ENCODE results near the gene SCAMP3.
"Not testable (repeated sequence)": the region's sequence is repeated elsewhere in the genome, so short reads cannot be mapped to it uniquely, and the experiment has no call there.

Gene SCAMP3

DNA sequence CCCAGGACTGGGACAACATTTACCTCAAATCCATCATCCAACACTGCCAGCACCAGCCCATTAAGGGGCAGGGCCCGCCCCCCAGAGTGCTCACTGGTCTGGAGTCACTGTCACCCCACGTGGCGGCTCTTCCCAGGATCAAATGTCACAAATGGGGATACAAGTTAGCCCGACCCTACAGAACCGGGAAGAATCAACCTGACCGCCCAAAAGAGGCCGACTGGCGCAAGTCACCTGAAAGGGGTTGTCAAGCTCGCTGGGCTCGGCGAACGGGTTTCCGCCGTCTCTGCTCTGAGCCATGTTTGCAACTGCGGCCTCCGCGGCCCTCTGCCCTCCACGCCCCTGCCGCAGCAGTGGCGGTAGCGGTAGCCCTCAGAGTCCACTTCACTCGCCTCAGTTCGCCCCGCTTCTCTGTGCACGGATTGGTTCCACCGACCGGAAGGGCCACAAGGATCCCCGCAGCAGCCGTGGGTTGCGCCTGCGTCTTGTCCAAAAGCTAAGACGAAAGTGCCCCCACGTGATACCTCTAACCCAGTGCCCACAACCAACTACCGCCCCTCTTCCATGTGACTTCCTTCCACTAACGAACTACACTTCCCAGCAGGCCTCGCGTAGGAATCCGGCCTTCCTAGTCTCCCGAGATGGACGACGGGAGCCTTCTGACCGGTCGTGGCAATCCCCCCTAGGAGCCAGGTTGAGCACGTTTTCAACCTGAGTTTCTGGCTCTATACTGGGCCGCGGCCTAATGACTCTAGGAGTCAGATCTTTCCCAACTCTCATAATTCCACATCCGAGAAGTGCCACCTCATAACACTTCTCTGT is at the start of gene SCAMP3:
TSS of gene SCAMP3 (minus strand) at position 509 of the 822 bp plus-strand sequence. CDS start at position 300, 209 bp downstream.
- peak; percentile 98 to 99 (median 99) for DNase-seq

DNA sequence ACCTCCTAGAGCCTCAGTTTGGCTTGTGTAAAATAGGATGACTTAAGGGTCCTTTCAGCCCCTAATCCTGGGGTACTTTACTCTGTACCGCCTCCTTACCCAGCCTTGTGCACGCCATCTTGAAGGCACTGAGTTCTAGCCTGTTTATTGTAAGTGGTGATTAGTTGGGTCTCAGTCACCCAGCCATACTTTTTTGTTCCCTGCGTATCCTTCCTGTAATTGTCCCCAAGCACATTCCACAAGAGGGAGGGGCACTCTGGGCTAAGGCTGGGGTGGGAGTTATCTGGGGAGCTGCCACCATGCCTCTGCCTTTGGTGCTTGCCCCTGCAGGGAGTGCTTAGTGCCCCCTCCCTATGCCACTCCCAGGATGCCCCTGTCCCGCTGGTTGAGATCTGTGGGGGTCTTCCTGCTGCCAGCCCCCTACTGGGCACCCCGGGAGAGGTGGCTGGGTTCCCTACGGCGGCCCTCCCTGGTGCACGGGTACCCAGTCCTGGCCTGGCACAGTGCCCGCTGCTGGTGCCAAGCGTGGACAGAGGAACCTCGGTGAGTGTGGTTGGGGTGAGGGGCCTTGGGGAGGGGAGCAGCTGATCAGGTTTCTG is 47.4 kb upstream of the SCAMP3 start:
- peak in 2 of 3 donors; percentile 10 to 45 for DNase-seq

DNA sequence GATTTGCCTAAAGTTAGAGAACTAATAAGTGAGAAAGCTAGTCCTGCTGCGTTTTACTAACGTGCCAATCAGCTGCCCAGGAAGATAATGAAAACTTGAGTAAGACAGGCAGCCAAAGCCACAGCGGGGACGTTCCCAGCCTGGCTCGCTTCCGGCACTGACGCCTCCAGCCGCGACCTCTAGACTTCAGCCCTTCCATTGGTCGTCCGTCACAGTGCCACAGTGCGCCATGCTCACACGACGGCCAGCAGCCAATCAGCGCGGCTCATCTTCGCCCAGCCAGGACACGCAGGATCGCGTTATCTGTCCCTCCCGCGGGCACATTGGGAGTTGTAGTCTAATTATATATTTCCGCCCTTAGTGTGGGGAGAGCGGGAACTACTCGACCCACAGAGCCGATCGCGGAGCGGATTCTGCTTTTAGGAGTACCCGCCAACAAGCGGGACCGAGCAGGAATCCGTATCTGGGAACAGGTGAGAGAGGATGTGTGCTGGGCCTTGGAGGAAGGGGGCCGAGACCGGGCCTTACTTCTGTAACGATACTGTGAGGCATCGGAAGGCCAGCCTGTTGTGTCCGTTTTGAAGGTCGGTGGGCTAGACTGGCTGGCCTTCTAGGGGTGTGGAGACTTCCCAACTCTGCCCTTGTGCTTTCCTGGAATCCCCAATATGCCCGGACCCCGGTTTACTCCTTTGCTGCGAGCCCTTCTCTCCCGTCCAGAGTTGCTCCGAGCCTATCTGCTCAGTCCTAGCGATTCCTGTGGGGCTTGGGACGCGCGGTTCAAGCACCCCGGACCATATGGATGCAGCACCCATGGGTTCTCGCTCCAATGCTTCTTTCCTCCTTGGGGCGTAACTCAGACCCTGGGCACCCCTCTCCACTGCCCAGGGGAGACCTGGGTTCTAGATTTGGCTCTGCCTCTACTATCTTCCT is 46.6 kb upstream of the SCAMP3 start, which contains the start of gene FDPS:
TSS of gene FDPS (plus strand) at position 374 of the 930 bp plus-strand sequence. CDS start 924 bp downstream, outside the sequence.
- DNase-seq, result peak; percentile 98 to 100 (median 99)

DNA sequence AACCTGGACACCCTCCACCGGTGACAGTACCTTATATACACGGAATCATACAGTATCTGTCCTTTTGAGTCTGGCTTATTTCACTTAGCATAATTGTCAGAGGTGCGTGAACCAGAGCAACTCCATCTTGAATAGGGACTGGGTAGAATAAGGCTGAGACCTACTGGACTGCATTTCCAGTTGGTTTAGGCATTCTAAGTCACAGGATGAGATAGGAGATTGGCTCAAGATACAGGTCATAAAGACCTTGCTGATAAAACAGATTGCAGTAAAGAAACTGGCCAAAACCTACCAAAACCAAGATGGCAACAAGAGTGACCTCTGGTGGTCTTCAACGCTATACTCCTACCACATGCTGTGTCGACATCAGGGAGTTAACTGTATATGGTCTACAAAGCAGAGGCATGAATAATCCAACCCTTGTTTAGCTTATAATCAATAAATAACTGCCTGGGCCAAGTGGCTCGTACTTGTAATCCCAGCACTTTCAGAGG is 45.1 kb upstream of the SCAMP3 start:
- DNase-seq, result peak; percentile 50 to 59 (median 56)

DNA sequence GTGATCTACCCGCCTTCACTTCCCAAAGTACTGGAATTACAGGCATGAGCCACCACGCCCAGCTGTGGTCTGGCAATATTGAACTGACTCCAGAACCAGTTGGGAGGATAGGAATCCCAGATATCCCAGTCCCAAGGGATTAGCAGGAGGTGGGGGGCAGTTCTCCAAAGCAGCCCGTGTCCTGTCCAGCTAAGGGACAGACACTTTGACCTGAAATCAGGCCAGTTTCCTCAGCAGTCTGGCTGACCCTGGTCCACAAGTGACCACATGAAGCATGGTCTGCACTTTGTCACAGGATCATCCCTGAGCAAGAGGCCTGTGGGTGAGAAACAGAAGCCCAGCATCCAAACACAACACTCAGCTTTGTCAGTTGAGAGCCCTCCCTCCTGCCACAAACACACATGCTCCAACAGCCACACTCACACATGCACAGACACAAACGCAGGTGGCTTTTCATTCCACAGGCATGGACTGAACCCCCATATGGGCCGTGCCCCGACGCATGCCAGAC is 43.8 kb upstream of the SCAMP3 start:
- no peak for DNase-seq

DNA sequence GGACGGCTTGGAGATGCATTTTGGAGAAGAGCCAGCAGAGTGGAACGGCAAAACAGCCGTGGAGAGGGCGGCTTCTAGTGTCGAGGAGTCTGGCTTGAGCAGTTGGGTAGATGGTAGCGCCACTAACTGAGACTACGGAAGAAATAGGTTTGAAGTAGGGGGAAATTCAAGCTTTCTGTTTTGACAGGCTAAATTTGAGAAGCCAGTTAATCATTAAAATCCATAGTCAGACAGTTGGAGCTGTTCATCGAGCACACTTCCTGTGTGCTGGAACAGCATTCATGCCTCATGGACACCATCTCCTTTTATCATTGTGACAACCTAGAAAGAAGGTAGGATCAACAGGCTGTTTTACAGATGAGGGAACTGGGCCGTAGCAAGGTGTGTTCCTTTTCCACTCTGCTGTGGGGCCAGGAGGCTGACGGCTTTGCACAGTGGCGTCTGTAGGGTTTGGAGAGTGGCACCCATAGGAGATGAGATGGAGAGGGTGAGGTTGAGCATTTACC is 42.5 kb upstream of the SCAMP3 start:
- DNase-seq, result no peak

DNA sequence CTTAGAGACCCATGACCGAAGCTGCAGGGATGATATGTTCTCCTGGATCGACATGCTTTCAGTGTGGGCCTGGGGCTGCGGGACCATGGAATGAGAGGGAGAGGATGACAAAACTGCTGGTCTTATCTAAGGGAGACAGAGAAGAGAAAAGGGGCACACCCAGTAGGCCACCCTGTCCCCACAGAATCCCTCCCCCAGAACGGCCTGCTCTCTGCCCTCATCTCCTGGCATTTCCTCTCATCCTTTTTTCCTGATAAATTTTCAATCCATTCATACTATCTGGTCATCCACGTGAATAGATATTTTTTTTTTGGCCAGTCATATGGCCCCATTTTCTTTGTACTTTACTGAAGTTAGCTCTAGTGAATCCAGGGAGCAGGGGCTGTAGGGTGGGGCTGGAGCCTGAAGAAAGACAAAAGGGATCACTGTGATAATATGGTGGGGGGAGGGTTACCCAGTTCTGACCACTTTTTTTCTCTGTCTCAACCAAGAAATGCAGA is 39.2 kb upstream of the SCAMP3 start, which contains the start of gene PKLR:
TSS of gene PKLR (minus strand) at position 97 of the 500 bp plus-strand sequence. CDS start at position 54, 43 bp downstream.
- DNase-seq, result no peak

DNA sequence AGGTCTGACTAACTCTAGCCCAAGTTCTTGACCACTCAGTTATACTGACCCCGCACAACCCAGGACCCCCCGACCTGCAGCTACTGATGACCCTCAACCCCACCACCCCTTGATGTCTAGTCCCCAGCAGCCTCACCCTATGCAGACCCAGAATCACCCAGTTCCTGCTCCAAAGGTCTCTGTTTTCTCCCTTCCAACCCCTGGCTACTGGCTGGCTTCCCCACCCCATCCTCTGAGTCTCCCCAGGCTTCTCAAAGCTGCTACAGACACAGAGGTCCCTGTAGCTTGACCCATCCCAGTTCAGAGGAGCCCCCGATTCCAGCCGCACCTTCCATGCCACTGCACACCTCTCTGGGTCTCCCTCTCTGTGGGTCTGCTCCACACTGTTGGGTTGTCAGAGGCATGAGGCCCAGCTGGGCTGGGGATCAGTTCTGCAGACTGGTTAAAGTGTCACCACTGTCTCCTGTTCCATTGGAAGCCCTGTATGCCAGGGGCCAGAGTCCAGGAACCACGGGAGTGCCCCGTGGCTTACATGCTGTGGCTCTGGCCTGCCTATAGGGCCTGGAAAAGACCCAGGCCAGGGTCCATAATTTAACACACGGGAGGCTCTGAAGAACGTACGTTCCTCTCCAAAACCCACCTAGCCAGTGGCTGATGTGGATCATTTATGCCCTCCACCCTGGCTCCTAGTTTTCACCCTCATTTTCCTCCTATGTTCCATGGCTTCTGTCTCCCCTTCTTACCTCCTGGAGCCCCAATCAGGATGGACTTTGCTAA is 38.6 kb upstream of the SCAMP3 start:
- DNase-seq, result no peak

DNA sequence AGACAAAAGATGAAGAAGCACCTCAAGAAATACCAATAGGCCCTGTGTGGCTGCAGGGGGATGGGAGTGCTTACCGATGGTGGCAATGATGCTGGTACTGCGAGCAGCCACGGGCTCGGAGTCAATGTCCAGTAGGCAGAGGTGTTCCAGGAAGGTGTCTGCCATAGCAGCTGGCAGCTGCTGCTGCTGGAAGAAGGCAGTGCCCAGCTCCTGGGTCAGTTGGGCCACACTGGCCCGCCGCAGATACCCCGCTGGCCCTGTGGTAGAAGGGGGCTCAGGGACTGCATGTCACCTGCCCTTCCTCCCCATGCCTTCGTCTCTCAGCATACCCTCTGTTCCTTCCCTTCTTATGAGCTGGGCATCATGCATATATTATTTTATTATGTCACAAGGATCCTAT is 37.9 kb upstream of the SCAMP3 start:
- no peak for DNase-seq

DNA sequence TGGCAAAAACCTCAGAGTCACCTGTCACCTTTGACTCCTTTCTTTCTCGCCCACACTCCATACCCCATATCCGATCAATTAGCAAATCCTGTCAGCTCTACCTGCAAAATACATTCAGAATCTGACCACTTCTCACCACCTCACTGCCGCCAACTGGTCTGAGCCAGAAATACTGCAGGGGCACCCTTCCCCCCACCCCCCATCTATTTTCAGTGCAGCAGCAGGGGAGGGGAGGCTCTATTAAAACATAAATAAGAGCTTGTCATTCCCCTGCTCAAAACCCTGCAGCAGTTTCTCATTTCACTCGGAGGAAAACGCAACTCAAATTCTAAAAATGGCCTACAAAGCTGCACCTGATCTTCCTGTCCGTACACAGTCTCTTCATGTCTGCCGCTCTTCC is 35.2 kb upstream of the SCAMP3 start:
- no peak for DNase-seq

DNA sequence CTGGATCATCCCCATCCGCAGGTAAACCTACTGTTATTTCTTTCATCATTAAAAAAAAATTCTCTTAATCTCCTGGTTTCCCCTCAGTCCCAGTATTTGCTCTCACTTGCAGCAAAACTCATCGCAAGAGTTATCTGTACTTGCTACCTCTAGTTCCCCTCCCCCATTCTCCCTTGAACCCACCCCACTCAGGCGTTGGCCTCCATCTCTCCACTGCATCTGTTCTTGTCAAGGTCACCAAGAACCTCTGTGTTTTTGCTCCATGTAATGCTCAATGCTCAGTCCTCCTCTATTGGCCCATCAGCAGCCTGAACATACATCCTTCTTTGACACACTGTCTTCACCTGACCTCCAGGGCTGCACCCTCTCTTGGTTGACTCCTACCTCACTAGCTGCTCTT is 34.5 kb upstream of the SCAMP3 start:
- no peak for DNase-seq

DNA sequence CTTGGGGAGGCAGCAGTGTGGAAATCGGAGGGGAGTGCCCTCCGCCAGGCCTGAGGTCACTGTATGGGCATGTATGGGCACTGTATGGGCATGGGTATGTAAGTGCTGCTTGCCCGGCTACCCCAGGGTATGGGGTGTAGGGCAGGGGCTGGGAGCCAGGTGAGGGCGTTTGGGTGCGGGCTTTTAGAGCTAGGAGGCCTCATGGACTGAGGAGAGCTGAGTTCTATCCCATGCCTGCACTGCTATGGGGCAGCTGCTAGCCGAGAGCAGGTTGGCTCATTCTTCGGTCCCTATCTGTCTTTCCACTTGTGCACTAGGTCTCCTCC is 33.7 kb upstream of the SCAMP3 start:
- no peak for DNase-seq

DNA sequence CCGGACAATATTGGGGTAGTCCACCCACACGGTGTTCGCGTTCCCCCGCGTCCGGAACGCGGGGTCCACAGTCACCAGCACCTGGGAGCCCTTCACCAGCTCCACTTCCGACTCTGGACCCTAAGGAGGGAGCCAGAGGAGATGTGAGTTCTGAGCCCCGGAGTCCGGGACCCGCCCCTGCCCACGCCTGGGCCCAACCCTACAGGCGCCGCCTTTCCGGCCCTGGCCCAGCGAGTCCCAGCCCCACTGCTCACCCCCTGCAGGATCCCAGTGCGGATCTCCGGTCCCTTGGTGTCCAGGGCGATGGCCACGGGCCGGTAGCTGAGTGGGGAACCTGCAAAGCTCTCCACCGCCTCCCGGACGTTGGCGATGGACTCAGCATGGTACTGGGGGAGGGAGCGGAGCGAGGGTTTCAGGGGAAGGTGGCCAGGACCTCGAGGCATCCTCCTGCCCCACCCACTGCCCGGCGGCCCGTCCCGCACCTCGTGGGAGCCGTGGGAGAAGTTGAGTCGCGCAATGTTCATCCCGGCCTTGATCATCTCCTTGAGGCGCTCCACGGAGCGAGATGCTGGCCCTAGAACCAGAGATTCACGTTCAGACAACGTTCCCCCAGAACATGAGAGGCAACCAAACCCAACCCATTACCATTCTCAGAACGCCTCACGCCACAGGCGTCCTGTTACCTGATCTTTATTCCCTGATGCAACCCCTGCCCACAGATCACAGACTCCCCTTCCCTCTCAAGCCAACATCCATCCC is 33.2 kb upstream of the SCAMP3 start:
- DNase-seq, result no peak

DNA sequence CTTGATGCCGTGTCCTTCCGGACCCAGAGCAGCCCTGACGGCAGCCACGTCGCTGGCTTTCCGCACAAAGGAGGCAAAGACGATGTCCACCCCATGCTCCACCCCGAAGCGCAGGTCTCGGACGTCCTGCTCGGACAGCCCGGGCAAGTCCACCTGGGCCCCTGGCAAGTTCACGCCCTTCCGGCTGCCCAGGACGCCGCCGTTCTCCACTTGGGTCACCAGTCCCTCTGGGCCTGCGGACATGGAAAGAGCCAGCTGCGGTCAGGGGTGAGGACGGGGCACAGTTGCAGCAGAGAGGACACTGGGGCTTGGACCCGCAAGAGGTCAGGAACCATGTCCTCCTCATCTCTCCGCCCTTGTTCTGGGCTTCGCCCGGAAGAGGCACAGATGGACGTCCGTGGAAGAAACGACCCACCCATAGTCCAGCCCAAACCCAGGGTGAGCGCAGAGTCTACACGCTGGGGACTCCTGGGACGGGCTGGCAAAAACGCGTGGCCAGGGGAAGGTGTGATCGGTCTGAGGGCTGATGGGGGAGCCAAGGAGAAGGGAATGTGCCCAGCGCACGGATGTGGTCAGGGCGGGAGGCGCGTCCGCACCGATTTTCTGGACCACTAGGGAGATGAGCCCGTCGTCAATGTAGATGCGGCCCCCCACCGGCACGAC is 32.5 kb upstream of the SCAMP3 start:
- no peak for DNase-seq

DNA sequence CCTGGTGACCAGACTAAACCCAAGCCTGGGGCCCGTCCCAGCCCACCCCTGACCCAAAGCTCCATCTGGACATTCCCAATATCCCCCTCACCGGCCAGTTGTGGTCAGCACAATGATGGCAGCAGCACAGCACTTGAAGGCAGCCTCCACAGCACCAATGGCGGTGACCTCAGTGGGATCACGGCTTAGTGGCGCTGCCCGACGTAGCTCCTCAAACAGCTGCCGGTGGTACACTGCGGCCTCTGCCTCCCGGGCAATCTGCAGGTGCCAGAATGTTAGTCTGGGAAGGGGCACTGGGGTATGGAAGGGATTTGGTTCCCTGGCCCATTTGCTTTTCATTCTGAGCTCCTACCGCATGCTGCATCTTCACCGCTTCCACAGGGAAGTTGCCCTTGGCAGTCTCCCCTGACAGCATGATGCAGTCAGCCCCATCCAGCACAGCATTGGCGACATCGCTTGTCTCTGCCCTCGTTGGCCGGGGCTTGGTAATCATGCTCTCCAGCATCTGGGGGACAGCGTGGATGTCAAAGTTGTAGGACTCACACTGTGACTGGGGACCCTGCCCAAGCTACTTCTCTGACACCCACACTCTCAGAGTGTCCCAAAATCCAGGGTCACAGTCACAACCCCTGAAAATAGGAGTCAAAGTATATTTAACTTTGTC is 31.1 kb upstream of the SCAMP3 start:
- DNase-seq, result no peak

DNA sequence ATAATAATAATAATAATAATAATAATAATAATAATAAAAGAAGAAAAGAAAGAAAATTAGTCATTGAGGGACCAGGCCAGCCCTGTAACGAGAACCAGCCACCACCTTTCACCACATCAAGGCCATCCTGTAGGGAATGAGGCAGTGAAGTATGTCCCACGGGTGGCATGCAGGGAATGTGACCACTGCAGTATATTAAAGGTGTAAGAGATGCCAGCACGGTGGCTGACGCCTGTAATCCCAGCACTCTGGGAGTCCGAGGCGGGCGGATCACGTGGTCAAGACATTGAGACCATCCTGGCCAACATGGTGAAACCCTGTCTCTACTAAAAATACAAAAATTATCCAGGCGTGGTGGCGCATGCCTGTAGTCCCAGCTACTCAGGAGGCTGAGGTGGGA is 28.8 kb upstream of the SCAMP3 start:
- DNase-seq, result not testable (repeated sequence)

DNA sequence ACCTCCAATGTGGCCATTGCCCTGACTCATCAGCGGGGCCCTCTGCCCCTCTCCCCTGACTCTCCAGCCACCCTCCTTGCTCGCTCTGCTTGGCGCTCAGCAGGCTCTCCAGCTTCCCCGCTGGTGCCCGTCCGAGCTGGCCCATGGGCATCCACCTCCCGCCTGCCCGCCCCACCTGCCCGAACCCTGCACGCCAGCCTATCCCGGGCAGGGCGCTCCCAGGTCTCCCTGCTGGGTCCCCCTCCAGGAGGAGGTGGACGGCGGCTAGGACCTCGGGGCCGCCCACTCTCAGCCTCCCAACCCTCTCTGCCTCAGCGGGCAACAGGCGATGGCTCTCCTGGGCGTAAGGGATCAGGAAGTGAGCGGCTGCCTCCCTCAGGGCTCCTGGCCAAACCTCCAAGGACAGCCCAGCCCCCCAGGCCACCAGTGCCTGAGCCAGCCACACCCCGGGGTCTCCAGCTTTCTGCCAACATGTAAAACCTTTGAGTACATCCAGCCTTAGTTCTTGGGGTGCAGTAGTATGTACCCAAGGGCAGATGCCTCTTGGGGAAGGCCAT is 25.9 kb upstream of the SCAMP3 start:
- no peak for DNase-seq

DNA sequence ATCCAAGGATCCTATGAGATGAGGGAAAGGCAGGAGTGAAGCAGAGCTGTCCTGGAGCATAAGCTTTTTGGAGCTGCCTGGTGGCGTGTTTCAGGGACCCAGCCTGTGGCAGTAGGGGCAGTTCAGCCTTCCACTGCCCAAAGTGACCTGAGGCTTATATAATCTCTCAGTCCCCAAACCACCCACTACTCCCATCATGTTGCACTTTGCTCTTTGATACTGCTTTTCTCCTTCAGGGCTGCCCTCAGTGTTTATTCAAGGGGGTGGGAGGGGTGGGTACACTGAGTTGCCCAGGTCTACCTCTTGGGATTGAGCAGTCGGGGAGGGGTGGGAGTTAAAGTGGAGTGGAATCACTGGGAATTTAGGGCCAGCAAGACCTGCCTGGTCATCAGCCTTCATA is 24.4 kb upstream of the SCAMP3 start:
- DNase-seq, result no peak

DNA sequence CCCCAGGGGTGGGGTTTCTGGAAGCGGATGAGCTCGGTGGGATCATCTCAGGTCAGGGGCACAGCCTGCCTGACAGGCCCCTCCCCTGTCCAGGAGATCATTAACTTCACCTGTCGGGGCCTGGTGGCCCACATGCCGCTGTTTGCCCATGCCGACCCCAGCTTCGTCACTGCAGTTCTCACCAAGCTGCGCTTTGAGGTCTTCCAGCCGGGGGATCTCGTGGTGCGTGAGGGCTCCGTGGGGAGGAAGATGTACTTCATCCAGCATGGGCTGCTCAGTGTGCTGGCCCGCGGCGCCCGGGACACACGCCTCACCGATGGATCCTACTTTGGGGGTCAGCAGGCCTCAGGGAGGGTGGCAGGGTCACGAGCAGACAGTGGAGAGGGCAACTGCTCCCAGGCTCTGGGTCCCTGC is 23.5 kb upstream of the SCAMP3 start:
- DNase-seq, result no peak

All from suppressor macrophage treated with lipopolysaccharide for 1 hour (primary cell).